Measurements from ENCODE around the gene HCN4. TPM values are rescaled to one million over a fixed set of nuclear protein-coding genes. Genes with fewer than 3 reads are reported as not detected.
A peak's percentile ranks its signal among the peaks of the same experiment; 100 is the strongest.

Gene HCN4
- total RNA-seq, 6 donors from 2014 or later: under 0.01 to 0.69 (median 0.19) TPM

GRCh38 chr15:73329501-73330200 is 39.1 kb downstream of the HCN4 start:
- ATAC-seq (ENCODE audit: low FRiP score in 2 of 2): no peak
- WGBS, 2 donors: 87 to 91% methylated on average over 3 to 21 of the region's 21 CpGs

DNA sequence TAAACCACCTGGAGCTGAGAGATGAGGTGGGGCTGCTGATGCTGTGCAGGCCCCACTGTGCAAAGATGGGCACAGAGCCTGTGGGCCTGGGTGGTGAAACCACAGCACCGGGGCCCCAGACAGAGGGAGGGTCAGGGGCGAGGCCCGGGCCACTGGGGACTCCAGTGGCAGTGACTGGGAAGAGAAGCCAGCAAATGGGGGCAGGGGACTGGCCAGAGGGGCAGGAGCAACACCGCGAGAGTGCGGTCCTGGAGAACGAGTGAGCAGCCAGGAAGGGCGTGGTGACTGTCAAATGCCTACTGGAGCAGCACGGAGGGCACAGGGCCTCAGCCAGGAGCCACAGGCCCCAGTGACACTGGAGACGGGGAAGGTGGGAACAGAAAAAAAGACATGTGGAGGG is 39.8 kb downstream of the HCN4 start:
- TF ChIP-seq EP300 (IDR thresholded peaks at IDR 0.05) (no peak), CTCF (IDR thresholded peaks at IDR 0.05) (no peak), POLR2AphosphoS5 (IDR thresholded peaks at IDR 0.05) (no peak)
- Histone ChIP-seq H3K4me3 (no peak overlapping the region), H3K4me1 (no peaks in the 10 kb centered on the region), H3K36me3 (no peaks in the 10 kb centered on the region), H3K27me3 (no peaks in the 10 kb centered on the region), H3K9me3 (no peaks in the 10 kb centered on the region), H3K27ac (no peak overlapping the region)
- DNase-seq (peak in 1 of 2 donors; percentile 73), ATAC-seq (ENCODE audit: low FRiP score in 2 of 2) (no peak)
- WGBS, 2 donors: 82 to 87% methylated on average over 10 of the region's 10 CpGs

More at GRCh38 chr15:73329501-73330200, 39.1 kb downstream of the HCN4 start:
- DNase-seq: no peak
- TF ChIP-seq CTCF (IDR thresholded peaks at IDR 0.05): no peak
- no peak for TF ChIP-seq EP300 (IDR thresholded peaks at IDR 0.05)
- TF ChIP-seq POLR2A (IDR thresholded peaks at IDR 0.05): no peak
- TF ChIP-seq POLR2AphosphoS5 (IDR thresholded peaks at IDR 0.05): no peak
- no peaks in the 10 kb centered on the region for H3K27me3 ChIP-seq
- H3K27ac ChIP-seq: no peak overlapping the region
- H3K9me3 ChIP-seq: no peaks in the 10 kb centered on the region
- H3K36me3 ChIP-seq: no peaks in the 10 kb centered on the region
- H3K4me1 ChIP-seq: no peaks in the 10 kb centered on the region
- H3K4me3 ChIP-seq: no peak overlapping the region

- TF ChIP-seq POLR2A (IDR thresholded peaks at IDR 0.05) (no peak), CTCF (IDR thresholded peaks at IDR 0.05) (no peak), EP300 (IDR thresholded peaks at IDR 0.05) (no peak), POLR2AphosphoS5 (IDR thresholded peaks at IDR 0.05) (no peak)
- H3K4me3 ChIP-seq: no peak overlapping the region
- no peaks in the 10 kb centered on the region for H3K36me3 ChIP-seq
- no peaks in the 10 kb centered on the region for H3K4me1 ChIP-seq
- no peak for DNase-seq
- H3K27me3 ChIP-seq: no peaks in the 10 kb centered on the region
- WGBS, 2 donors: 86 to 88% methylated on average over 9 to 12 of the region's 12 CpGs
- no peak for ATAC-seq (ENCODE audit: low FRiP score in 2 of 2)
- H3K9me3 ChIP-seq: no peaks in the 10 kb centered on the region
- no peak overlapping the region for H3K27ac ChIP-seq
These were observed 40.5 kb downstream of the HCN4 start for GRCh38 chr15:73328149-73328820.

DNA sequence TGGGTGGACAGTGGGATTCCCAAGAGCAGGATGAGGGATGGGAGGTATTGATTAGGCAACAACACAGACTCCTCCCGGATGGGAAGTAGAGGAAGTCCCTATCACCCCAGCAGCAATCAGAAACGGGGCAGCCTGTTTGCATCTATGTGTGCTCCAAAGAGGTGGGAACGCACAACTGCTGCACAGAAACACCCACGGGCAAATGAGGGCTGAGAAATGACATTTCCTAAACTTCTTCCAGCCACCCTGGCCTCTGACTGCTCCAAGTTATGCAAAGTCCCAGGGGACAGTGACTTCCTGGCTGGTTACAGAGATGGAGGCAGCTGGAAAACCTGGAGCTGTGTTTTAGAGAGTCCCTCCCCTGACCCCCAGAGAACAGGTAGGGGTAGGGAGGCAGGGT is 42.6 kb downstream of the HCN4 start:
- 38 to 46% methylated on average over 4 of the region's 4 CpGs for WGBS, 2 donors
- H3K4me1 ChIP-seq: no peaks in the 10 kb centered on the region
- no peak overlapping the region for H3K27ac ChIP-seq
- H3K27me3 ChIP-seq: no peaks in the 10 kb centered on the region
- H3K36me3 ChIP-seq: no peaks in the 10 kb centered on the region
- TF ChIP-seq POLR2A (IDR thresholded peaks at IDR 0.05) (no peak), CTCF (IDR thresholded peaks at IDR 0.05) (no peak), EP300 (IDR thresholded peaks at IDR 0.05) (no peak), POLR2AphosphoS5 (IDR thresholded peaks at IDR 0.05) (no peak)
- no peak overlapping the region for H3K4me3 ChIP-seq
- DNase-seq (no peak), ATAC-seq (ENCODE audit: low FRiP score in 2 of 2) (no peak)
- no peaks in the 10 kb centered on the region for H3K9me3 ChIP-seq
